ENCODE measurements around the gene MATN4. TPM values are rescaled to one million over a fixed set of nuclear protein-coding genes. Genes with fewer than 3 reads are reported as not detected.

Gene MATN4
- total RNA-seq, 1 donor from 2014 or later: not detected

DNA sequence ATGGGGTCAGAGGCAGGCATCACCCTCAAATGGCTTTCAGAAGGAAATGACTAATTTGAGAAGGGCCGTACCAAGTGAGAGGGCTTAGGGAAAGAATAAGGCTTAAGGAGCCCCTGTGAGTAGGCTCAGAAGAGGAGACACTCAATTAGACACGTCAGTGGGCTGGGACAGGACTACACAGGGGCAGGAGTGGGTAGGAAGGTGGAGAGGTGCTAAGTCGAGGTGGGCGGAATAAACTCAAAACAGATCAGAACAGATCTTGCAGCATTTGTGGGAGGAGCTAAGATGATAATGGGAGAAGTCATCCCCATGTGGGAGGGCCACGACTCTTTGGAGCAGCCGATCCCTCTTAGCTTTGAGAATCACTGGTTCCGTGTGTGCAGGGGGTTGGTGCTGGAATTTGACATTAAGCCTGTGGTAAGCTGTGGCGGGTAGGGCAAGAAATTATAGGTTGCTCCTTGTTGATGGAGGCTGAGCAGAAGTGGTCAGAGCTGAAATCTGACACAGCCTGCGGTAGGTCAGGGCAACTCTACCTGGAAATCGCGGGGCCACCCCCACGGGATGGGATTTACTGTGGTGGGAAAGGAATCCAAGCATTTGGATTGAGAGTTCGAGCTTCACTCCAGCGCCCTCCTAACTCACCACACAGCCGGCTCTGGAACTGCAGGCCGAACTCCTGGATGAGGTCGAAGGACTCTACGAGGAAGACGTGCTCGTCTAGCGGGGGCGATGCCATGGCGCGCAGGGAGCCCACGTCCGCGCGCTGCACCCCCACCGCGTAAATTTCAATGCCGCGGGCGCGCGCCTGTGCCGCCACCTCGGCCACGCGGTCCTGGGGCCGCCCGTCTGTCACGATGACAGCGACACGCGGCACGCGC, 4.3 kb downstream of the MATN4 start:
- intact Hi-C loops (cut with micrococcal nuclease): no loop called here
- H3K27me3 ChIP-seq (ENCODE audit: low read depth): peaks cover 84% of the 10 kb centered on the region

DNA sequence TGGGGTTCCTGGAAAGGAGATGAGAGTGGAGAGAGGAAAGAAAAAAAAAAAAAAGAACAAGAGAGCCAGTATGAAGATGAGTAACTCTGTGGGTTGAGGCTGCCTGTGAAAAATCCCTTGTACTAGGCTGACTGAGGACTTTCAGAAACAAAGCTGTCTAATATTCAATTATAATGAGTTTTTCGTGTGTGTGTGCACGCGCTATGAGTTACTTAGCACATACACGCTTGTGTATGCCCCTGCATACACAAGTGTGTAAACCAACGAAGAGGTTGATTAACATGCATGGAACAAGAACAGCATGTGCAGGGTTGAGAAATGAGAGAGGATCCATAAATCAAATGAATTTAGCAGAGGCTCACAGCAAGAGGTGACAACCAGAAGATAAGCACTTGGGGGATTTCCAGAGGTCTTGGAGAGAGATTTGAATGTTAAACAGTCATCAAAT, 6.3 kb downstream of the MATN4 start:
- TF ChIP-seq, protein P1, sequence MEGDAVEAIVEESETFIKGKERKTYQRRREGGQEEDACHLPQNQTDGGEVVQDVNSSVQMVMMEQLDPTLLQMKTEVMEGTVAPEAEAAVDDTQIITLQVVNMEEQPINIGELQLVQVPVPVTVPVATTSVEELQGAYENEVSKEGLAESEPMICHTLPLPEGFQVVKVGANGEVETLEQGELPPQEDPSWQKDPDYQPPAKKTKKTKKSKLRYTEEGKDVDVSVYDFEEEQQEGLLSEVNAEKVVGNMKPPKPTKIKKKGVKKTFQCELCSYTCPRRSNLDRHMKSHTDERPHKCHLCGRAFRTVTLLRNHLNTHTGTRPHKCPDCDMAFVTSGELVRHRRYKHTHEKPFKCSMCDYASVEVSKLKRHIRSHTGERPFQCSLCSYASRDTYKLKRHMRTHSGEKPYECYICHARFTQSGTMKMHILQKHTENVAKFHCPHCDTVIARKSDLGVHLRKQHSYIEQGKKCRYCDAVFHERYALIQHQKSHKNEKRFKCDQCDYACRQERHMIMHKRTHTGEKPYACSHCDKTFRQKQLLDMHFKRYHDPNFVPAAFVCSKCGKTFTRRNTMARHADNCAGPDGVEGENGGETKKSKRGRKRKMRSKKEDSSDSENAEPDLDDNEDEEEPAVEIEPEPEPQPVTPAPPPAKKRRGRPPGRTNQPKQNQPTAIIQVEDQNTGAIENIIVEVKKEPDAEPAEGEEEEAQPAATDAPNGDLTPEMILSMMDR (IDR thresholded peaks at IDR 0.05; ENCODE audit: borderline replicate concordance): no peak
- Histone ChIP-seq H3K4me3 (no peak overlapping the region), H3K9me3 (replicated peaks) (no peaks in the 10 kb centered on the region), H3K4me1 (peaks cover 4% of the 10 kb centered on the region), H3K36me3 (no peaks in the 10 kb centered on the region), H3K27me3 (ENCODE audit: low read depth) (peaks cover 83% of the 10 kb centered on the region), H3K27ac (replicated peaks) (no peak overlapping the region)
- DNase-seq: no peak
- intact Hi-C loops (cut with micrococcal nuclease): no loop called here

More for the DNA sequence above, 4.3 kb downstream of the MATN4 start:
- Histone ChIP-seq H3K4me1 (peaks cover 4% of the 10 kb centered on the region), H3K36me3 (no peaks in the 10 kb centered on the region), H3K4me3 (no peak overlapping the region), H3K9me3 (replicated peaks) (no peaks in the 10 kb centered on the region), H3K27ac (replicated peaks) (no peak overlapping the region)
- TF ChIP-seq, protein P1 (IDR thresholded peaks at IDR 0.05; ENCODE audit: borderline replicate concordance): no peak
- no peak for DNase-seq

GRCh38 chr20:45300961-45301360, 7.1 kb downstream of the MATN4 start:
- H3K27ac ChIP-seq (replicated peaks): no peak overlapping the region
- H3K4me3 ChIP-seq: no peak overlapping the region
- TF ChIP-seq, protein P1 (IDR thresholded peaks at IDR 0.05; ENCODE audit: borderline replicate concordance): peak; percentile 22
- no peaks in the 10 kb centered on the region for H3K9me3 ChIP-seq (replicated peaks)
- no peak for DNase-seq
- intact Hi-C loops (cut with micrococcal nuclease): no loop called here
- H3K27me3 ChIP-seq (ENCODE audit: low read depth): peaks cover 81% of the 10 kb centered on the region
- H3K4me1 ChIP-seq: no peaks in the 10 kb centered on the region
- no peaks in the 10 kb centered on the region for H3K36me3 ChIP-seq

GRCh38 chr20:45299786-45300185, 8.3 kb downstream of the MATN4 start:
- no peaks in the 10 kb centered on the region for H3K4me1 ChIP-seq
- TF ChIP-seq, protein P1 (IDR thresholded peaks at IDR 0.05; ENCODE audit: borderline replicate concordance): no peak

DNA sequence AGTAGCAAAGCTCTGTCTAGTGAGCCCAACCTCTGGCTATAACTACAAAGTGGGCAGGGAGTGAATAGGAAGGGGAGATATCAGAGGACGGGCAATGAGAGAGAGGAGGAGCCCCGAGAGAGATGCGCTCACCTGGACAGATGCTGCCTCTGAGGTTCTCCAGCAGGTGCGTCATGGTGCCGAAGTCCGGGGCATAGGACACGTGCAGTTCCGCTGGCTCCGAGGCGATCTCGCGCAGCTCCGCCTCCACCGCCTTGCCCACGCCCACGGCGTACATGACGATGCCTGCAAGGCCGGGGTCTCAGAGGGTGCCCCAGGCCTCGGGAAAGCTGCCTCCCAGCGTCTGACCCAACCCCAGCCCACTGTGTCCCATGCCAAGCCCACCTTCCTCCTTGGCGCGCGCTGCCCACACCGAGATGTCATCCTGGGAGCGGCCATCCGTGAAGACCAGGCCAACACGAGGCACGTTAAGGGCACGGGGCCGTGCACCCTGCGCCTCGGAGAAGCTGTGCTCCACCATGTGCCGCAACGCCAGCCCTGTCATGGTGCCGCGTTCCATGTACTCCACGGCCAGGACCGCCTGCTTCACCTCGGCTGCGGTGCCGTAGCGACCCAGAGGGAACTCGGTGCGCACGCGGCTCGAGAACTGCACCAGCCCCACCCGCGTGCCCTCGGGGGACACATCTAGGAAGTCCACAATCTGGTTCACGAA, 10.2 kb downstream of the MATN4 start:
- intact Hi-C loops (cut with micrococcal nuclease): no loop called here
- TF ChIP-seq, protein P1 (IDR thresholded peaks at IDR 0.05; ENCODE audit: borderline replicate concordance): no peak

More at GRCh38 chr20:45299786-45300185, 8.3 kb downstream of the MATN4 start:
- Histone ChIP-seq H3K27me3 (ENCODE audit: low read depth) (peaks cover 81% of the 10 kb centered on the region), H3K9me3 (replicated peaks) (no peaks in the 10 kb centered on the region), H3K36me3 (no peaks in the 10 kb centered on the region), H3K27ac (replicated peaks) (no peak overlapping the region), H3K4me3 (no peak overlapping the region)
- no peak for DNase-seq
- intact Hi-C loops (cut with micrococcal nuclease): no loop called here

More for the DNA sequence above, 10.2 kb downstream of the MATN4 start:
- no peak overlapping the region for H3K27ac ChIP-seq (replicated peaks)
- no peaks in the 10 kb centered on the region for H3K36me3 ChIP-seq
- no peak overlapping the region for H3K4me3 ChIP-seq
- peaks cover 14% of the 10 kb centered on the region for H3K4me1 ChIP-seq
- no peak for DNase-seq
- peaks cover 81% of the 10 kb centered on the region for H3K27me3 ChIP-seq (ENCODE audit: low read depth)
- H3K9me3 ChIP-seq (replicated peaks): no peaks in the 10 kb centered on the region
